GM21529 (cell line): Measurements from ENCODE around the gene ABHD12B.
"Not testable (repeated sequence)": the region's sequence is repeated elsewhere in the genome, so short reads cannot be mapped to it uniquely, and the experiment has no call there.

ENCODE experiments used
- ATAC-seq: cut with Tn5 transposase; IDR thresholded peaks from one replicate; pipeline ENCODE4 v1.9.1; 2021; ENCODE audit not compliant: unreplicated experiment

ABHD12B gene

GRCh38 chr14:50887476-50887875 lies 15.6 kb downstream of the ABHD12B start:
- no peak for ATAC-seq

GRCh38 chr14:50892255-50892654 lies 20.4 kb downstream of the ABHD12B start:
- no peak for ATAC-seq

GRCh38 chr14:50896421-50896820 lies 24.6 kb downstream of the ABHD12B start:
- not testable (repeated sequence) for ATAC-seq

- ATAC-seq: not testable (repeated sequence)
Measured at GRCh38 chr14:50897005-50897404, 25.2 kb downstream of the ABHD12B start.

GRCh38 chr14:50897658-50898175 lies 25.9 kb downstream of the ABHD12B start:
- ATAC-seq: no peak

- no peak for ATAC-seq
Measured at GRCh38 chr14:50901361-50901760, 29.5 kb downstream of the ABHD12B start.

GRCh38 chr14:50904719-50905118 lies 32.9 kb downstream of the ABHD12B start:
- no peak for ATAC-seq

- ATAC-seq: no peak
Measured at GRCh38 chr14:50906326-50907065, 34.6 kb downstream of the ABHD12B start.

GRCh38 chr14:50910495-50911420 lies 38.9 kb downstream of the ABHD12B start:
- ATAC-seq: no peak

- ATAC-seq: no peak
Measured at GRCh38 chr14:50917449-50917848, 45.6 kb downstream of the ABHD12B start.

- not testable (repeated sequence) for ATAC-seq
Measured at GRCh38 chr14:50919524-50919923, 47.7 kb downstream of the ABHD12B start.

GRCh38 chr14:50920482-50921230 lies 48.8 kb downstream of the ABHD12B start:
- ATAC-seq: no peak

GRCh38 chr14:50922803-50923202 lies 51.0 kb downstream of the ABHD12B start:
- ATAC-seq: no peak

- ATAC-seq: no peak
Measured at GRCh38 chr14:50924236-50924635, 52.4 kb downstream of the ABHD12B start.

GRCh38 chr14:50924843-50925242 lies 53.0 kb downstream of the ABHD12B start:
- ATAC-seq: no peak

GRCh38 chr14:50926851-50927386 lies 55.1 kb downstream of the ABHD12B start:
- ATAC-seq: no peak

GRCh38 chr14:50928002-50928635 lies 56.3 kb downstream of the ABHD12B start:
- ATAC-seq: no peak

GRCh38 chr14:50929506-50929905 lies 57.7 kb downstream of the ABHD12B start:
- ATAC-seq: no peak

- ATAC-seq: no peak
Measured at GRCh38 chr14:50931559-50931958, 59.7 kb downstream of the ABHD12B start.

GRCh38 chr14:50932156-50932555 lies 60.3 kb downstream of the ABHD12B start:
- no peak for ATAC-seq
